SK-N-MC (cell line): ENCODE results near the gene TRIM68.

ENCODE experiments used
- EZH2 ChIP-seq: fragments of 200-600 bp; sonication (generic); IDR thresholded peaks from one replicate; pipeline ENCODE4 v1.6.1; 2017; ENCODE audit warnings: antibody characterized with exemption
- POLR2AphosphoS5 ChIP-seq: IDR thresholded peaks from 2 replicates; pipeline ENCODE4 v1.6.1; 2012; ENCODE audit warnings: mild to moderate bottlenecking, low read depth, low read length, borderline replicate concordance

DNA sequence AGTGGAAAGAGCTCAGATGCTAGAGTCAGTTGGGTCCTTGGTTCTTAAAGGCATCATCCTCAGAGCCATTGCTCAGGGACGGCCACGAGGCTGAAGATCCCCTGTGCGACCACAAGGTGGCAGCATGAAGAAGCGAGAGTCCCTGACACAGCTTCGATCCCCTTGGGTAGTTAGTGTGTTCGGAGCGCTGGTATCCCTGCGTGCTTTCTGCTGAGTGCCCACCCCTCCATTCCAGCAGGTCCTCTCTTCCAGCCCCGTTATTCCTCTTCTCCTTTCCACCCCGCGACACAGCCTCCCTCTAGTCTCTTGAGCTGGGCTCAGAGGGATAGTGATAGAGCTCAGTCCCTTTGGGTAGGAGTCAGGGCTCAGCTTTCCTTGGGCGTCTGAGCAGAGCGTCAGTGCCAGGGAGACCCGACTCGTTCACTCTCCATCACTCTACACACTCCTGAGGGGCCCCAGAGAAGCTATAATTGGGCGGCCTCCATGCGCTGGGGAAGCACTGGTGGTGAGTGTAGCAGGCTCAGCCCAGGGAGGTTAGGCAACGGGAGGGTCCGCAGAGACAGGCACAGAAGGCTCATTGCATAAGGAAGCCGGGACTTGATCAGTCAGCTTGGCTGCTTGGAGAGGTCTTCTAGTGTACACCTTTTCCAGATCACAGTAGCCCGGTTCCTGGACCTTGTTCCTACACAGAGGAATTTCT is 29.1 kb upstream of the TRIM68 start, which contains the start of gene OR51D1:
- TF ChIP-seq POLR2AphosphoS5 (no peak), EZH2 (no peak)
